Measurements from ENCODE around the gene RPTOR. TPM values are rescaled to one million over a fixed set of nuclear protein-coding genes. Genes with fewer than 3 reads are reported as not detected.
A peak's percentile ranks its signal among the peaks of the same experiment; 100 is the strongest.

RPTOR gene
- total RNA-seq, 1 donor from 2014 or later, result 32.0 TPM

DNA sequence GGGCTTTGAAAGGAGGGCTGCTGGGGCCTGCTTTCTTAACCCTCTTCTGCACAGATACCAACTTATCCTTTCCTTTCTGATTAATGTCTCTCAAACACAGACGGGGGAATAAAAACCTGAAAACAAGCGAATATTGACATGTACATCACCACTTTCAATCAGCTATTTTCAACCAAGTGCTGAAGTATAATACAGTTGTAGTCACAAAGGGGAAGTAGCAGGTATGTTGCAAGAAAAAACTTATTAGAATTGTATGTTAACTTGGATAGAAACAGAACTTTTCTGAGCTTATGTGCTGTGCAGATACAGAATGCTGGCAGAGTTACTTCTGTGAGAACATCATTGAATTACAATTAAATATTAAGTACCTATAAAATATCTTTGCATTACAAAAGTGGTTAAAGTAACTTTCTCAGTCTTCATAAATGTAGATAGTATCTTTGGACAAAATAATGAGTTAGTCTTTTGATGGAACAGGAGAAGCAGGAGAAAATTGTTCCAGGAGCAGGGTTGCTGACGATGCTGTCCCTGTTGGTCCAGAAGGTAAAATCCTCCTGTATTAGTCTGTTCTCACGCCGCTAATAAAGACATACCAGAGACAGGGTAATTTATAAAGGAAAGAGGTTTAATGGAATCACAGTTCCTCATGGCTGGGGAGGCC, 59.5 kb downstream of the RPTOR start:
- no peaks in the 10 kb centered on the region for H3K27me3 Mint-ChIP-seq (ENCODE audit: low read depth, unreplicated experiment)
- DNase-seq (ENCODE audit: low read depth) (no peak), FAIRE-seq (no peak)
- H3K9me3 Mint-ChIP-seq (ENCODE audit: unreplicated experiment), result peaks cover 2% of the 10 kb centered on the region
- H4K20me1 ChIP-seq (ENCODE audit: insufficient read depth, low read length), result peaks cover 76% of the 10 kb centered on the region
- H3K36me3 Mint-ChIP-seq (ENCODE audit: low read depth, unreplicated experiment), result peaks cover 24% of the 10 kb centered on the region
- no peak overlapping the region for H2AFZ ChIP-seq (ENCODE audit: low read depth, low read length)
- TF ChIP-seq EZH2 (IDR thresholded peaks at IDR 0.05; ENCODE audit: insufficient read depth, low read length), result no peak
- TF ChIP-seq, protein P1, sequence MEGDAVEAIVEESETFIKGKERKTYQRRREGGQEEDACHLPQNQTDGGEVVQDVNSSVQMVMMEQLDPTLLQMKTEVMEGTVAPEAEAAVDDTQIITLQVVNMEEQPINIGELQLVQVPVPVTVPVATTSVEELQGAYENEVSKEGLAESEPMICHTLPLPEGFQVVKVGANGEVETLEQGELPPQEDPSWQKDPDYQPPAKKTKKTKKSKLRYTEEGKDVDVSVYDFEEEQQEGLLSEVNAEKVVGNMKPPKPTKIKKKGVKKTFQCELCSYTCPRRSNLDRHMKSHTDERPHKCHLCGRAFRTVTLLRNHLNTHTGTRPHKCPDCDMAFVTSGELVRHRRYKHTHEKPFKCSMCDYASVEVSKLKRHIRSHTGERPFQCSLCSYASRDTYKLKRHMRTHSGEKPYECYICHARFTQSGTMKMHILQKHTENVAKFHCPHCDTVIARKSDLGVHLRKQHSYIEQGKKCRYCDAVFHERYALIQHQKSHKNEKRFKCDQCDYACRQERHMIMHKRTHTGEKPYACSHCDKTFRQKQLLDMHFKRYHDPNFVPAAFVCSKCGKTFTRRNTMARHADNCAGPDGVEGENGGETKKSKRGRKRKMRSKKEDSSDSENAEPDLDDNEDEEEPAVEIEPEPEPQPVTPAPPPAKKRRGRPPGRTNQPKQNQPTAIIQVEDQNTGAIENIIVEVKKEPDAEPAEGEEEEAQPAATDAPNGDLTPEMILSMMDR (IDR thresholded peaks at IDR 0.05; ENCODE audit: insufficient read depth, low read depth, low read length), result no peak
- H3K4me1 ChIP-seq (ENCODE audit: insufficient read depth, low read length), result no peaks in the 10 kb centered on the region
- no peak overlapping the region for H3K9ac ChIP-seq (ENCODE audit: low read length)
- no peak overlapping the region for H3K4me3 Mint-ChIP-seq (ENCODE audit: unreplicated experiment)
- no peak overlapping the region for H3K4me2 ChIP-seq (ENCODE audit: low read length)
- no peaks in the 10 kb centered on the region for H3K9me3 ChIP-seq (ENCODE audit: insufficient read depth, low read depth, low read length)
- no peaks in the 10 kb centered on the region for H3K27me3 ChIP-seq (ENCODE audit: insufficient read depth, low read length)
- H3K4me1 Mint-ChIP-seq (ENCODE audit: low read depth, unreplicated experiment), result peaks cover 12% of the 10 kb centered on the region
- peaks cover 79% of the 10 kb centered on the region for H3K79me2 ChIP-seq (ENCODE audit: insufficient read depth, low read length)
- no peaks in the 10 kb centered on the region for H3K36me3 ChIP-seq (ENCODE audit: insufficient read depth, low read length)
- no peak overlapping the region for H3K4me3 ChIP-seq (ENCODE audit: insufficient read depth, low read depth, low read length)
- H3K27ac Mint-ChIP-seq (ENCODE audit: unreplicated experiment), result no peak overlapping the region
- no peak overlapping the region for H3K27ac ChIP-seq (ENCODE audit: low read depth, low read length)

DNA sequence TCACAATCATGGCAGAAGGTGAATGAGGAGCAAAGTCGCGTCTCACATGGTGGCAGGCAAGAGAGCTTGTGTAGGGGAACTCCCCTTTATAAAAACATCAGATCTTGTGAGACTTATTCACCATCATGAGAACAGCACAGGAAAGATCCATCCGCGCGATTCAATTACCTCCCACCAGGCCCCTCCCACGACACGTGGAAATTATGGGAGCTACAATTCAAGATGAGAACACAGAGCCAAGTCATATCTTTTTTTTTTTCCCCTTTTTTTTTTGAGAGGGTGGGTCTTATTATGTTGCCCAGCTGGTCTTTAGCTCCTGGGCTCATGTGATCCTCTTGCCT, 60.0 kb downstream of the RPTOR start:
- DNase-seq (ENCODE audit: low read depth), result no peak
- Histone ChIP-seq H3K79me2 (ENCODE audit: insufficient read depth, low read length) (peaks cover 78% of the 10 kb centered on the region), H3K9ac (ENCODE audit: low read length) (no peak overlapping the region), H3K9me3 (ENCODE audit: insufficient read depth, low read depth, low read length) (no peaks in the 10 kb centered on the region), H3K27me3 (ENCODE audit: insufficient read depth, low read length) (no peaks in the 10 kb centered on the region), H3K4me2 (ENCODE audit: low read length) (no peak overlapping the region), H2AFZ (ENCODE audit: low read depth, low read length) (no peak overlapping the region), H3K27ac (ENCODE audit: low read depth, low read length) (no peak overlapping the region), H3K36me3 (ENCODE audit: insufficient read depth, low read length) (no peaks in the 10 kb centered on the region), H4K20me1 (ENCODE audit: insufficient read depth, low read length) (peaks cover 76% of the 10 kb centered on the region), H3K4me3 (ENCODE audit: insufficient read depth, low read depth, low read length) (no peak overlapping the region), H3K4me1 (ENCODE audit: insufficient read depth, low read length) (no peaks in the 10 kb centered on the region)
- Mint-ChIP-seq H3K4me3 (ENCODE audit: unreplicated experiment) (no peak overlapping the region), H3K27ac (ENCODE audit: unreplicated experiment) (no peak overlapping the region), H3K36me3 (ENCODE audit: low read depth, unreplicated experiment) (peaks cover 26% of the 10 kb centered on the region), H3K9me3 (ENCODE audit: unreplicated experiment) (peaks cover 2% of the 10 kb centered on the region), H3K4me1 (ENCODE audit: low read depth, unreplicated experiment) (peaks cover 12% of the 10 kb centered on the region), H3K27me3 (ENCODE audit: low read depth, unreplicated experiment) (no peaks in the 10 kb centered on the region)
- TF ChIP-seq EZH2 (IDR thresholded peaks at IDR 0.05; ENCODE audit: insufficient read depth, low read length), result no peak
- TF ChIP-seq, protein P1 (IDR thresholded peaks at IDR 0.05; ENCODE audit: insufficient read depth, low read depth, low read length), result no peak
- no peak for FAIRE-seq

DNA sequence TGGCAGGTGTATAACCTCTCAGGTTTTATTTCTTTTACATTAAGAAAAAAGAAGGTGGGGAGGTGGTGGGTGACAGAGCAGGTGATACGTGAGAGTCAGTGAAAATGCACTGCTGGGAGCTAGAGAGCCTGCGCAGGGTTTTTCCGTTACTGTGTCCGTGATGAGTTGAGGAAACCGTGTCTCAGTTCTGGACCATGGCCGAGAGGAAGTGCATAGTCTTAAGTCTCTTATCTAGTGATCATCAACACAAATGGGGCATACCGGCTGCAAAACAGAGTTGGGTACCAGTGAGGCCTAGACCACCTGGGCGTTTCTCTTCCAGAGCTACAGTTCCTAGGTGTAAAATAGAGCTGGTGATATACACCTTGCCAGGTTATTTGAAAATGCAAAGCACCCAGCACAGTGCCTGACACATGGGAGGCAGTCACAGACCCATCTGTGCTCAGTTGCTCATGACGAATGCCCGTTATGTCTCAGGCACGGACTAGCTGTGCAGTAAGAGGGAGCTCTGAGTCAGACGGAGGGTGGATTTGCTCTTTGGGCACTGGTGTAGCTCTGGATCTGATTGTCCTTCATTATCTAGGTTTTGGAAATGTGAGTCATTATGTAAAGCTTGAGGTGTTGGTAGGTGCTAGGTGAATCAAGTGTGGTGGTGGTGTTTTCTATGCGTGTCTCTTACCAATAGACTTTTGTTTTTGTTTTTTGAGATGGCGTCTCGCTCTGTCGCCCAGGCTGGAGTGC, 60.9 kb downstream of the RPTOR start:
- no peak overlapping the region for H3K27ac ChIP-seq (ENCODE audit: low read depth, low read length)
- H3K4me2 ChIP-seq (ENCODE audit: low read length), result no peak overlapping the region
- H2AFZ ChIP-seq (ENCODE audit: low read depth, low read length), result no peak overlapping the region
- H3K9ac ChIP-seq (ENCODE audit: low read length), result no peak overlapping the region
- no peaks in the 10 kb centered on the region for H3K4me1 ChIP-seq (ENCODE audit: insufficient read depth, low read length)
- no peaks in the 10 kb centered on the region for H3K27me3 ChIP-seq (ENCODE audit: insufficient read depth, low read length)
- H3K36me3 ChIP-seq (ENCODE audit: insufficient read depth, low read length), result no peaks in the 10 kb centered on the region
- no peak for TF ChIP-seq EZH2 (IDR thresholded peaks at IDR 0.05; ENCODE audit: insufficient read depth, low read length)
- peaks cover 2% of the 10 kb centered on the region for H3K9me3 Mint-ChIP-seq (ENCODE audit: unreplicated experiment)
- no peaks in the 10 kb centered on the region for H3K27me3 Mint-ChIP-seq (ENCODE audit: low read depth, unreplicated experiment)
- H3K36me3 Mint-ChIP-seq (ENCODE audit: low read depth, unreplicated experiment), result peaks cover 24% of the 10 kb centered on the region
- DNase-seq (ENCODE audit: low read depth), result peak; percentile 57
- peaks cover 5% of the 10 kb centered on the region for H3K4me1 Mint-ChIP-seq (ENCODE audit: low read depth, unreplicated experiment)
- no peak overlapping the region for H3K4me3 Mint-ChIP-seq (ENCODE audit: unreplicated experiment)
- H3K27ac Mint-ChIP-seq (ENCODE audit: unreplicated experiment), result no peak overlapping the region
- peaks cover 78% of the 10 kb centered on the region for H3K79me2 ChIP-seq (ENCODE audit: insufficient read depth, low read length)
- peaks cover 76% of the 10 kb centered on the region for H4K20me1 ChIP-seq (ENCODE audit: insufficient read depth, low read length)
- H3K4me3 ChIP-seq (ENCODE audit: insufficient read depth, low read depth, low read length), result no peak overlapping the region
- no peaks in the 10 kb centered on the region for H3K9me3 ChIP-seq (ENCODE audit: insufficient read depth, low read depth, low read length)
- FAIRE-seq, result no peak
